ENCODE measurements around the gene SLC6A3.
A peak's percentile ranks its signal among the peaks of the same experiment; 100 is the strongest.

SLC6A3 gene

GRCh38 chr5:1445313-1445688, at the start of gene SLC6A3:
Gene SLC6A3, minus strand, starts transcription at chr5:1445440. Its CDS starts 2,243 bp downstream, at chr5:1443197.
- peak in 1 of 2 donors; percentile 35 for DNase-seq (ENCODE audit: low read depth in 2 of 2, low spot score in 1 of 2)

GRCh38 chr5:1493941-1494340, 48.7 kb upstream of the SLC6A3 start:
- DNase-seq (ENCODE audit: low read depth in 2 of 2, low spot score in 1 of 2) = no peak

- DNase-seq (ENCODE audit: low read depth in 2 of 2, low spot score in 1 of 2) = no peak
Observed at GRCh38 chr5:1493413-1493812, 48.2 kb upstream of the SLC6A3 start.

- DNase-seq (ENCODE audit: low read depth in 2 of 2, low spot score in 1 of 2) = no peak
Observed at GRCh38 chr5:1492757-1493156, 47.5 kb upstream of the SLC6A3 start.

GRCh38 chr5:1490376-1490775, 45.1 kb upstream of the SLC6A3 start:
- no peak for DNase-seq (ENCODE audit: low read depth in 2 of 2, low spot score in 1 of 2)

- DNase-seq (ENCODE audit: low read depth in 2 of 2, low spot score in 1 of 2) = no peak
Observed at GRCh38 chr5:1489754-1490153, 44.5 kb upstream of the SLC6A3 start.

GRCh38 chr5:1488882-1489680, 43.8 kb upstream of the SLC6A3 start:
- DNase-seq (ENCODE audit: low read depth in 2 of 2, low spot score in 1 of 2) = no peak

- no peak for DNase-seq (ENCODE audit: low read depth in 2 of 2, low spot score in 1 of 2)
Observed at GRCh38 chr5:1487079-1487764, 42.0 kb upstream of the SLC6A3 start.

GRCh38 chr5:1486271-1486670, 41.0 kb upstream of the SLC6A3 start:
- DNase-seq (ENCODE audit: low read depth in 2 of 2, low spot score in 1 of 2) = no peak

- DNase-seq (ENCODE audit: low read depth in 2 of 2, low spot score in 1 of 2) = no peak
Observed at GRCh38 chr5:1485579-1486118, 40.4 kb upstream of the SLC6A3 start.

GRCh38 chr5:1484730-1485578, 39.7 kb upstream of the SLC6A3 start:
- DNase-seq (ENCODE audit: low read depth in 2 of 2, low spot score in 1 of 2) = no peak

- no peak for DNase-seq (ENCODE audit: low read depth in 2 of 2, low spot score in 1 of 2)
Observed at GRCh38 chr5:1483856-1484729, 38.9 kb upstream of the SLC6A3 start.

- no peak for DNase-seq (ENCODE audit: low read depth in 2 of 2, low spot score in 1 of 2)
Observed at GRCh38 chr5:1483064-1483463, 37.8 kb upstream of the SLC6A3 start.

- DNase-seq (ENCODE audit: low read depth in 2 of 2, low spot score in 1 of 2) = no peak
Observed at GRCh38 chr5:1481959-1482331, 36.7 kb upstream of the SLC6A3 start.

GRCh38 chr5:1481266-1481958, 36.2 kb upstream of the SLC6A3 start:
- no peak for DNase-seq (ENCODE audit: low read depth in 2 of 2, low spot score in 1 of 2)

- no peak for DNase-seq (ENCODE audit: low read depth in 2 of 2, low spot score in 1 of 2)
Observed at GRCh38 chr5:1480806-1481205, 35.6 kb upstream of the SLC6A3 start.

GRCh38 chr5:1480217-1480616, 35.0 kb upstream of the SLC6A3 start:
- DNase-seq (ENCODE audit: low read depth in 2 of 2, low spot score in 1 of 2) = no peak

GRCh38 chr5:1479581-1480188, 34.4 kb upstream of the SLC6A3 start:
- DNase-seq (ENCODE audit: low read depth in 2 of 2, low spot score in 1 of 2) = peak in 1 of 2 donors; percentile 40

GRCh38 chr5:1479066-1479465, 33.8 kb upstream of the SLC6A3 start:
- no peak for DNase-seq (ENCODE audit: low read depth in 2 of 2, low spot score in 1 of 2)
